Stimulated activated naive CD8-positive, alpha-beta T cell treated with anti-CD3 and anti-CD28 coated beads, Interleukin-15, amount 100 ng/mL, for 72 hours (primary cell): ENCODE results near the gene VPS26B.
"Not testable (repeated sequence)": the region's sequence is repeated elsewhere in the genome, so short reads cannot be mapped to it uniquely, and the experiment has no call there.

Experiments used
- ATAC-seq: fragments of 150-1000 bp; cut with Tn5 transposase; 2 replicates; pipeline ENCODE4 v1.10.0; 2021; ENCODE audit warnings: mild to moderate bottlenecking, moderate library complexity
- DNase-seq, 2 donors: peaks; one replicate each; pipeline ENCODE4 v3.0.0; 2021 to 2022
- H3K27ac Mint-ChIP-seq, 2 donors: one replicate each; pipeline ENCODE4 v1.8.0; 2022; ENCODE audit warnings: mild to moderate bottlenecking in 2 of 2, mixed read lengths in 2 of 2, moderate library complexity in 2 of 2
- H3K27me3 Mint-ChIP-seq: one replicate; pipeline ENCODE4 v1.8.0; 2022; ENCODE audit warnings: mixed read lengths
- H3K4me1 Mint-ChIP-seq: one replicate; pipeline ENCODE4 v1.8.0; 2022; ENCODE audit warnings: mild to moderate bottlenecking, mixed read lengths
- H3K4me3 Mint-ChIP-seq, 2 donors: one replicate each; pipeline ENCODE4 v1.8.0; 2022; ENCODE audit warnings: mild to moderate bottlenecking in 2 of 2, mixed read lengths in 2 of 2, moderate library complexity in 1 of 2
- H3K9me3 Mint-ChIP-seq, 2 donors: one replicate each; pipeline ENCODE4 v1.8.0; 2022; ENCODE audit warnings: mixed read lengths in 2 of 2

The VPS26B gene

DNA sequence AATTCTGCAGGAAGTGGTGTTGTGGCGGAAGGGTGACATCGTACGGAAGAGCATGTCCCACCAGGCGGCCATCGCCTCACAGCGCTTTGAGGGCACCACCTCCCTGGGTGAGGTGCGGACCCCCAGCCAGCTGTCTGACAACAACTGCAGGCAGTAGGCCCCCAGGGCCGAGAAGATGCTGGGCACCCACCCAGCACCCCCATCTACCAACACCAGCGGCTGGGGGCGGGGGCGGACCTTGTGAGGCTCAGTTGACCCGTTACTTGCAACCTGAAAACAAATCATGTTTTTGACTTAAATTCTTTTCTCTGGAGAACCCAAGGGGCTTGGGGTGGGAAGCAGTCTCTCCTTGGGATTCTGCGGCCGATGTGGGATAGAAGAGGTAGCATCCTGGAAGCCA, 21.0 kb downstream of the VPS26B start:
- Mint-ChIP-seq H3K27ac (no peak overlapping the region), H3K9me3 (no peaks in the 10 kb centered on the region), H3K4me1 (peaks cover 12% of the 10 kb centered on the region), H3K27me3 (no peaks in the 10 kb centered on the region), H3K4me3 (no peak overlapping the region)
- DNase-seq: no peak
- no peak for ATAC-seq

DNA sequence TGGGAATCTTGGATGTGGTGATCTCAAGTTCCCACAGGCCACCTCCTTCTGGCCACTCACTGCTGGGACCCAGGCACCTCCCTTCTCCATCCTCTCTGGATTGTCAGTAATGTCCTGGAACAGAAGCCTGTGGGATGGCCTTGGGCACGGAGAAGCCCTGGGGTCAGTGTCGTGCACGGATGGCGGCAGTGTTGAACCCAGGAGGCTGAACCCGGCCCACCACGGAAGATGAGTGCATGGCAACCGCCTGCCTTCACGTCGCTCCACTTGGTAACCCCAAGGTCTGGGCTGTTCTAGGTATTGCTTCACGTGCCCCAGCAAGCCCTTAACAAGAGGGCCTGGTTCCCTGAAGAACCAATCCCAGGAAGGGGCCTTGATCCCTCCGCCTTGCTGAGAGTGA, 21.6 kb downstream of the VPS26B start:
- Mint-ChIP-seq H3K4me1 (peaks cover 12% of the 10 kb centered on the region), H3K27me3 (no peaks in the 10 kb centered on the region), H3K4me3 (no peak overlapping the region), H3K9me3 (no peaks in the 10 kb centered on the region), H3K27ac (no peak overlapping the region)
- no peak for ATAC-seq
- no peak for DNase-seq

DNA sequence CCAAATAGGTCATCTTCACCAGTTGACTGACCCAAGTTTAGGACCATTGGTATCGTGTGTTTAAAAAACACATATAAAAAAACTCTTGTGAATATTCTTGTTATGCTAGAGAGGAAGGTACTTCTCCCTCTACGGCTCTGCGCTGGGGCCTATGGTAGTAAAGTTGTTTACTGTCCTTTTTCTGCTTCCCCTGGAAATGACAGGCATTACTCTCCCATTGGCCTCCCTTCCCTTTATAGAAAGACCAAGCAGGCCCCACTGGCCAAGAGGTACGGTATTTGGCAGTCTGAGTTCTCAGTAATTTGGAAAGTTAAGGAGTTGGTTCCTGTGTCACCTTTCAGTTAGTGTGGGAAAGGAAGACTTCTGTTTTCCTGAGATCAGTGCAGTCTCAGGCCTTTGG, 22.2 kb downstream of the VPS26B start:
- ATAC-seq: no peak
- Mint-ChIP-seq H3K27me3 (no peaks in the 10 kb centered on the region), H3K27ac (peak overlapping the region in 1 of 2 donors; percentile 80), H3K9me3 (no peaks in the 10 kb centered on the region), H3K4me1 (peaks cover 14% of the 10 kb centered on the region), H3K4me3 (no peak overlapping the region)
- no peak for DNase-seq

DNA sequence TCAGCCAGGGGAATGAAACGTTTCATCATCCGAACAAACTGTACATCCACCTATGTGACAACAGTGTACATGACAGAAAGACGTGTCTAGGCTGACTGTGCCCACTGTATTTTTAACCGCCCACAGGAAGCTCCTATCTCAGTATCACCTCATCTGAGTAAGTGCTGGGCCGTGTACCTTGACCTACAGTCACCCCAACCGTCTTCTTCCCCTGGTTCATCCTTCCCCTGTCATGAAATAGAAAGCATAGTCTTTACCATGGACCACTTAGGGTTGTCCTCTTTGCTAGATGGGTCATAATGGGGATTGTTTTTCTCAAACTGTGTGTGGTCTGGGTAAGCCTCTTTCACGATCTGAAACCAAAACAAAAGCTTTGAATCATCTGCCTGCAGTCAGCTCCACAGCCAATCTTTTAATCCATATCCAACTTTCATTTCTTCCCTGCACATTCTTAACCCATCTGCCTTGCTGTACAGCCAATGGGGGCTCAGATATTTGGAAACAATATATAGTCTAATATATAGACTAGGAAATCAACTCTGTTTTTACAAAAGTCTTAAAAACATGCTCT, 24.5 kb downstream of the VPS26B start:
- H3K4me1 Mint-ChIP-seq: peaks cover 24% of the 10 kb centered on the region
- H3K27me3 Mint-ChIP-seq: no peaks in the 10 kb centered on the region
- ATAC-seq (peak; percentile 33), DNase-seq (peak in 1 of 2 donors; percentile 31)
- H3K4me3 Mint-ChIP-seq: no peak overlapping the region
- H3K27ac Mint-ChIP-seq: peak overlapping the region; percentile 58 to 81
- no peaks in the 10 kb centered on the region for H3K9me3 Mint-ChIP-seq

DNA sequence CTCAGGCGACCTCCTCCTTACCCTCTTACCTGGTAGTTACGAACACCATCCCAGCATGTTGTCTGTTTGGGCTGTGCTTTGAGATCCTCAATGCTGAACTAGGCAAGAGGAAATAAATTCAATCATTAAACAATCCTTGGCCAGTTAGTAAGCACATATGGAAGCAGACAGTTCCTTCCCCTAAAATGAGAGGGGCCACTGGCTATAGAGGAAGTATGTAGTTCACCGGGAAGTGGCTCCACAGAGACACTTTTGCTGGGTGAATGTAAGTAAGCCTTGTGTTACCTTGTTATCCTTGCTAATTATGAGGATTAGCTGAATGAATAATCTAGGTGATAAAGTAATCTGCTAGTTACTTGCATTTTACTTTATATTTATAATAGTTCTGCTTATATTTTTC, 25.8 kb downstream of the VPS26B start:
- ATAC-seq: no peak
- Mint-ChIP-seq H3K4me3 (no peak overlapping the region), H3K27me3 (no peaks in the 10 kb centered on the region), H3K27ac (no peak overlapping the region), H3K9me3 (no peaks in the 10 kb centered on the region), H3K4me1 (peaks cover 36% of the 10 kb centered on the region)
- no peak for DNase-seq

DNA sequence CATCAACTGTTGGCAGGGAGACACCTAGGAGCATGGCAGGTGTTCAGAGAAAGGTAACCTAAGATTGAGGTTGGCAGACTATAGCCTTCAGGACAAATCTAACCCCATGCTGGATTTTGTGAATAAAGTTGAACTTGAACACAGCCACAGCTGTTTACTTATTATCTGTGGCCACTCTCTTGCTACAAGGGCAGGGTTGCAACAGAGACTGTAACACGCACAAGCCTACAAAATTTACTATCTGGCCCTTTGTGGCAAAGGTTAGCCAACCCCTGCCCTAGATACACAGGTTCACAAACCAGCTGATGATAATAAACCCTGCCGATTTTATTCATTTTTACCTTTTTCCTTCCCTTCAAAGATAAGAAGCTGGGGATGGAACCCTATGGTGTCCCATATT, 26.2 kb downstream of the VPS26B start:
- no peak for ATAC-seq
- Mint-ChIP-seq H3K4me1 (peaks cover 41% of the 10 kb centered on the region), H3K27ac (no peak overlapping the region), H3K27me3 (no peaks in the 10 kb centered on the region), H3K9me3 (no peaks in the 10 kb centered on the region), H3K4me3 (no peak overlapping the region)
- no peak for DNase-seq

DNA sequence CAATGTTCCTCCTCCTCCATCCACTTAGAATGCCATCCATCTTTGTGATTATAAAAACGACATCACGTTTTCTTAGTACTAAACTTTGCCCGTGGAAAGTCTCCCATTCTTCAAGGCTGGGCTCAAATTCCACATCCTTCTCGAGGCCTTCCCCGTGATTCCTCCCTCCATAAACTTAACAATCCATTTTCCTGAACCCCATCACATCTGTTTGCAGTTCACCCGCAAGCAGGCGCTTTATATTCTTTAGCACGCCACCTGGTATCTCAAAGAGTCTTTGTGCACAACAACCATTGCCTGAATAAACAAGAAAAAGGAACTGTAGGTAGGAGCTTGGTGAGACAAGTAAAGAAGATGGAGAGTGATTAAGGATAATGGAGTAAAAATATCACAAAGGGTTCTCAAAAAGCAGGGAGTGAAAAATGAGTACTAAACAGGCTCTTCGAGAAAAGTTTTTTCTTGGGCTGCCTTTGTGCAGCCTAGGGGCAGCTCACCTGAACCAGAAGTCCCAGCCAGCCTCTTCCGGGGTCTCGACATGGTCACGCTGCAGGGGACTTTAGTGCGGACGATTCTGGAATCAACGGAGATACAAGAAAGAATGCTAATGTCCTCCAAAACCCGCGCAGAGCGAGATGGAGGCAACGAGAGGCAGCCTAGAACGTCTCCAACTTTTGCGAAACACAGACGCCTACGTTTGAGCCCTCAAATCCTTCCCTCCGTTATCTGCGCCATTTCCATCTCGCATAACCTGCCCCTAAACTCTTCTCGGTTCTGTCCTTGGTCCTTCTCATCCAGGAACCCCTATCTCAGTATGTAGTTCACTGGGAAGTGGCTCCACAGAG, 28.1 kb downstream of the VPS26B start:
- DNase-seq (peak in 1 of 2 donors; percentile 33), ATAC-seq (peak; percentile 28)
- Mint-ChIP-seq H3K4me1 (peaks cover 45% of the 10 kb centered on the region), H3K27ac (peak overlapping the region; percentile 89 to 91), H3K9me3 (no peaks in the 10 kb centered on the region), H3K27me3 (no peaks in the 10 kb centered on the region), H3K4me3 (peak overlapping the region; percentile 88 to 91)

DNA sequence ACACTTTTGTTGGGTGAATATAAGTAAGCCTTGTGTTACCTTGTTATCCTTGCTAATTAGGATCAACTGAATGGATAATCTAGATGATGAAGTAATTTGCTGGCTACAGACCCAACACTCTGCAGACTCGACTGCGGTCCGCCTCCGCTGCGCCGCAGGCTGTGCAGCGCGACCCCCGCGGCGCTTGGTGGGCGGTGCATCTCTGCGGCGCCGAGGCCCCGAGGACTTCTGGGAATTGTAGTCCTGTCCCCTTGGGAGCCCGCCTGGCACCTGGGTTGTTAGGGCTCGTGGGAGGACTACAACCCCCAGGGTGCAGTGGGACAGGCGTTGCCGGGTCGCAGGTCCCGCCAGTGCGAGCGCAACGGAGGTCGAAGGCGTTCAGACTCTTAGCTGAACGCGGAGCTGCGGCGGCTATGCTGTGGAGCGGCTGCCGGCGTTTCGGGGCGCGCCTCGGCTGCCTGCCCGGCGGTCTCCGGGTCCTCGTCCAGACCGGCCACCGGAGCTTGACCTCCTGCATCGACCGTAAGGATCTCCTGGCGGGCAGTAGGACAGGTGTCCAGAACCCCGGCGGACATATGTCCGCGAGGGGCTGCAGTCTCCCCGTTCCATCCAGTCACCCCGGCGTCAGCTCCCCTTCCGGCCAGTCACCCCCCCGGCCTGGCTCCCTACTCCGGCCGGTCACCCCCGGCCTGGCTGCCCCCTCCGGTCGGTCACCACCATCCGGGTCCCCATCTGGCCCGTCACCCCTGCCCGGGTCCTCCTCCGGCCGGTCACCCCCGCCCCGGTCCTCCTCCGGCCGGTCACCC, 28.9 kb downstream of the VPS26B start, which contains the start of the genes ACAD8 and THYN1:
ACAD8 (plus strand) TSS at position 381 of the 806 bp plus-strand sequence; CDS start at position 414, 33 bp downstream.
THYN1 (minus strand) TSS at position 165 of the 806 bp plus-strand sequence. CDS start 470 bp downstream, outside the sequence.
- DNase-seq (peak; percentile 95 to 97), ATAC-seq (peak; percentile 99)
- H3K9me3 Mint-ChIP-seq: no peaks in the 10 kb centered on the region
- peaks cover 43% of the 10 kb centered on the region for H3K4me1 Mint-ChIP-seq
- H3K4me3 Mint-ChIP-seq: peak within 1 kb of the TSS; percentile 88 to 91
- H3K27ac Mint-ChIP-seq: peak within 1 kb of the TSS; percentile 89 to 91
- H3K27me3 Mint-ChIP-seq: no peaks in the 10 kb centered on the region

DNA sequence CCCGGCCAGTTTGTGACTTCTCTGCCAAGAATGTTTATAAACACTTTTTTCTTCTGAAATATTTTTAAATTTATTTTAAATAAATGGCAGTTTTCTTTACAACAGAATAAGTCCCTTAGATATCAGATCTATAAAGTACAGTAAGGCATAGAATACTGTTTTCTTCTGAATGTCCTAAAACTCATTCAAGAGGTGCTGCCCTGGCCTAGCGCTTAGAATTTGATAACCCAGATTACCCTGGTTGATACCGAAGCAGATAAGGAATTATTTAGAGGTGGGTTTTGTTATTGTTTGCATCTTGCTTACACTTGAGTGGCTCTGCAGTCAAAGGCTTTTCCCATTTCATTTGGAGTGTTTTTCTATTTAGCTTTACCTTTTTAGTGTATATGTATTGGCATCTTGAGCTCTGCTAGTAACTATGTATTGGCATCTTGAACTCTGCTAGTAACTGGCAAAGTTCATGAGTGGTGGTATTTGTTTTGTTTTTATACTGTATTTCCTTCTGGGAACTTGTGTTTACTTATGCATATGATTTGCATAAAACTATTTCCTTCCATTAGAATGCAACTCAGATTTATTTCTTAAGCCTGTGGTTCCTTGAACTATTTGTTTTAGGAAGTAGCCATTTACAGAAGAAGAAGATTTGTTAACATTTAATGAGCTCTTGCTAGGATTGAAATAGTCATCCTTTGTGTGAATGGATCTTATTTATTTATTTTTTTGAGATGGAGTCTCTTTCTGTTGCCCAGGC, 30.1 kb downstream of the VPS26B start:
- H3K27ac Mint-ChIP-seq: peak overlapping the region in 1 of 2 donors; percentile 34

DNA sequence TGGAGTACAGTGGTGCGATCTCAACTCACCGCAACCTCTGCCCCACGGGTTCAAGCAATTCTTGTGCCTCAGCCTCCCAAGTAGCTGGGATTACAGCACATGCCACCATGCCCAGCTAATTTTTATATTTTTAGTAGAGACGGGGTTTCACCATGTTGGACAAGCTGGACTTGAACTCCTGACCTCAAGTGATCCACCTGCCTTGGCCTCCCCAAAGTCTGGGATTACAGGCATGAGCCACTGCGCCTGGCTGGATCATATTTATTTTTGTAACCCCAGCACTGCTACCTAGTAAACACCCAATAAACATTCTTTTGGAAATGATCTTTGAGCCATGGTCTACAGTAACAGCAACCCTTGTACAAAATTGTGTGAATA, 30.7 kb downstream of the VPS26B start:
- not testable (repeated sequence) for H3K27ac Mint-ChIP-seq, H3K9me3 Mint-ChIP-seq, ATAC-seq, H3K4me3 Mint-ChIP-seq, DNase-seq, H3K27me3 Mint-ChIP-seq
- peaks cover 32% of the 10 kb centered on the region for H3K4me1 Mint-ChIP-seq

More for the DNA sequence above, 30.1 kb downstream of the VPS26B start:
- Mint-ChIP-seq H3K4me3 (peak overlapping the region; percentile 88 to 91), H3K27me3 (no peaks in the 10 kb centered on the region), H3K4me1 (peaks cover 32% of the 10 kb centered on the region), H3K9me3 (no peaks in the 10 kb centered on the region)
- DNase-seq (no peak), ATAC-seq (no peak)

DNA sequence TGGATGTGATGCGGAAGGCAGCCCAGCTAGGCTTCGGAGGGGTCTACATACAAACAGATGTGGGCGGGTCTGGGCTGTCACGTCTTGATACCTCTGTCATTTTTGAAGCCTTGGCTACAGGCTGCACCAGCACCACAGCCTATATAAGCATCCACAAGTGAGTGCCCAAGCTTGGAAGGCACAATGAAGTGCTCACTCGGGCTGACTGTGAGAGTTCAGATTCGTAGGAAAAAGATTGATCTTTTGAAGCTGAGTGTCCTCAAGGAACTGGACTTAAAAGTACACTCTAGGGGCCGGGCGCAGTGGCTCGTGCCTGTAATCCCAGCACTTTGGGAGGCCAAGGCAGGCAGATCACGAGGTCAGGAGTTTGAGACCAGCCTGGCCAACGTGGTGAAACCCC, 32.6 kb downstream of the VPS26B start:
- no peaks in the 10 kb centered on the region for H3K27me3 Mint-ChIP-seq

DNA sequence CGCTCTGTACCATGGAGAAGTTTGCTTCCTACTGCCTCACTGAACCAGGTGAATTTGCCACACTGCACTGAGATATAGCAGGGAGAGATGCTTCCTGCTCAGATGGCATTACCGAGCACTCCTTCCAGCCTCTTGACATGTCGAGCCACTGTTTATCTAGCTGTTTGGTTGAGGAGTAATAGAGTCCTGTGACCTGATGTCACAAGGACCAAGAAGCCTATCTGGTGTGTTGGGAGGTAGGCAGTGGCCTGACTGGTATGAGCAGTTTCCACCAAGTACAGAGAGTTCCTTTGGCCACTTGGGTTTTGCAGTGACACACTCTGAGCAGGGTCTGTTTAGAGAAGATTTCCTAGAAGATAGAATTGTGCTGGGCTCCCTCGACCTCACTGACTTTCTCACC, 34.1 kb downstream of the VPS26B start:
- ATAC-seq: no peak
- DNase-seq: no peak
- Mint-ChIP-seq H3K4me3 (no peak overlapping the region), H3K27ac (no peak overlapping the region), H3K4me1 (peaks cover 22% of the 10 kb centered on the region), H3K27me3 (no peaks in the 10 kb centered on the region), H3K9me3 (no peaks in the 10 kb centered on the region)

More for the DNA sequence above, 32.6 kb downstream of the VPS26B start:
- Mint-ChIP-seq H3K4me1 (peaks cover 26% of the 10 kb centered on the region), H3K9me3 (no peaks in the 10 kb centered on the region), H3K27ac (no peak overlapping the region), H3K4me3 (no peak overlapping the region)
- no peak for ATAC-seq
- no peak for DNase-seq

DNA sequence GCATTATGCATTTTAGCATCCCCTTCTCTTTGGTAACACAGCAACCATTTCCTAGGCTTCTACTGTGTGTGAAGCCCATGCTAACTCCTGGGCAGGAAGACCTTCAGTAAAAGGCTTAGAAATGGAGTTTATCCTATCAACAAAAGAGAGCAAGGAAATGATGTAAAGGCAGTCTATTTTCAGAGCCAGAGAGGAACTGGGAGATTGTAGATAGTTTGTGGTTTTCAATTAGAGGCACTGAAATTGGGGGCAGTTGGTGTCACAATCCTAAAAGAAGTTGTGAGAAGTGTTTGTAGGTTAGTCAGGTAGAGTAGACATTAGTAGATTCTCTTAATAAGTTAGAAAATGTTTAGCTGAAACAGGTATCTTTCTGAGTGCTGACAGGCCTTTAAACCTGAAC, 36.0 kb downstream of the VPS26B start:
- ATAC-seq (no peak), DNase-seq (no peak)
- no peaks in the 10 kb centered on the region for H3K9me3 Mint-ChIP-seq
- H3K4me1 Mint-ChIP-seq: peaks cover 6% of the 10 kb centered on the region
- peak overlapping the region in 1 of 2 donors; percentile 3 for H3K27ac Mint-ChIP-seq
- H3K4me3 Mint-ChIP-seq: no peak overlapping the region
- no peaks in the 10 kb centered on the region for H3K27me3 Mint-ChIP-seq

DNA sequence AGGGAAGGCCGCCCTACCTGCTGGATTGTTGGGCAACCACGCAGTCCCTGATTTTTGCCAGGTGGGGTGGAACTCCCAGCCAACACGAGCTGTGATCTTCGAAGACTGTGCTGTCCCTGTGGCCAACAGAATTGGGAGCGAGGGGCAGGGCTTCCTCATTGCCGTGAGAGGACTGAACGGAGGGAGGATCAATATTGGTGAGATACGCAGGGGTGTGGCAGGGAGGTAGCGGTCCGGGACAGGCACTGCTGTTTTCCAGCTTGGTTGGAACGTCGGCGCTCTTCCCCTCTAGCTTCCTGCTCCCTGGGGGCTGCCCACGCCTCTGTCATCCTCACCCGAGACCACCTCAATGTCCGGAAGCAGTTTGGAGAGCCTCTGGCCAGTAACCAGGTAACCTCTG, 36.5 kb downstream of the VPS26B start:
- Mint-ChIP-seq H3K27ac (no peak overlapping the region), H3K4me1 (peaks cover 1% of the 10 kb centered on the region), H3K27me3 (no peaks in the 10 kb centered on the region), H3K9me3 (no peaks in the 10 kb centered on the region), H3K4me3 (no peak overlapping the region)
- DNase-seq (no peak), ATAC-seq (no peak)
